NB4 (cell line): Measurements from ENCODE around the gene IL2RA.

Experiments
- MAX ChIP-seq: IDR thresholded peaks from 2 replicates; pipeline ENCODE4 v1.6.1; 2011; ENCODE audit warnings: low read depth, low read length
- POLR2A ChIP-seq: IDR thresholded peaks from 2 replicates; pipeline ENCODE4 v1.6.1; 2011; ENCODE audit warnings: mild to moderate bottlenecking; ENCODE audit not compliant: insufficient read length; ENCODE audit errors: extremely low read depth
- TF ChIP-seq, protein P1 (sequence below): IDR thresholded peaks from one replicate; pipeline ENCODE4 v1.5.1; 2012; ENCODE audit warnings: low read depth, low read length

- TF ChIP-seq, protein P1, sequence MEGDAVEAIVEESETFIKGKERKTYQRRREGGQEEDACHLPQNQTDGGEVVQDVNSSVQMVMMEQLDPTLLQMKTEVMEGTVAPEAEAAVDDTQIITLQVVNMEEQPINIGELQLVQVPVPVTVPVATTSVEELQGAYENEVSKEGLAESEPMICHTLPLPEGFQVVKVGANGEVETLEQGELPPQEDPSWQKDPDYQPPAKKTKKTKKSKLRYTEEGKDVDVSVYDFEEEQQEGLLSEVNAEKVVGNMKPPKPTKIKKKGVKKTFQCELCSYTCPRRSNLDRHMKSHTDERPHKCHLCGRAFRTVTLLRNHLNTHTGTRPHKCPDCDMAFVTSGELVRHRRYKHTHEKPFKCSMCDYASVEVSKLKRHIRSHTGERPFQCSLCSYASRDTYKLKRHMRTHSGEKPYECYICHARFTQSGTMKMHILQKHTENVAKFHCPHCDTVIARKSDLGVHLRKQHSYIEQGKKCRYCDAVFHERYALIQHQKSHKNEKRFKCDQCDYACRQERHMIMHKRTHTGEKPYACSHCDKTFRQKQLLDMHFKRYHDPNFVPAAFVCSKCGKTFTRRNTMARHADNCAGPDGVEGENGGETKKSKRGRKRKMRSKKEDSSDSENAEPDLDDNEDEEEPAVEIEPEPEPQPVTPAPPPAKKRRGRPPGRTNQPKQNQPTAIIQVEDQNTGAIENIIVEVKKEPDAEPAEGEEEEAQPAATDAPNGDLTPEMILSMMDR: no peak
- no peak for TF ChIP-seq POLR2A
- no peak for TF ChIP-seq MAX
Measured at GRCh38 chr10:5970066-5970465, 92.1 kb downstream of the IL2RA start.
